ENCODE results near the gene TMEM132D. TPM values are rescaled to one million over a fixed set of nuclear protein-coding genes. Genes with fewer than 3 reads are reported as not detected.

TMEM132D gene
- total RNA-seq, 2 experiments from 2014 or later: not detected

DNA sequence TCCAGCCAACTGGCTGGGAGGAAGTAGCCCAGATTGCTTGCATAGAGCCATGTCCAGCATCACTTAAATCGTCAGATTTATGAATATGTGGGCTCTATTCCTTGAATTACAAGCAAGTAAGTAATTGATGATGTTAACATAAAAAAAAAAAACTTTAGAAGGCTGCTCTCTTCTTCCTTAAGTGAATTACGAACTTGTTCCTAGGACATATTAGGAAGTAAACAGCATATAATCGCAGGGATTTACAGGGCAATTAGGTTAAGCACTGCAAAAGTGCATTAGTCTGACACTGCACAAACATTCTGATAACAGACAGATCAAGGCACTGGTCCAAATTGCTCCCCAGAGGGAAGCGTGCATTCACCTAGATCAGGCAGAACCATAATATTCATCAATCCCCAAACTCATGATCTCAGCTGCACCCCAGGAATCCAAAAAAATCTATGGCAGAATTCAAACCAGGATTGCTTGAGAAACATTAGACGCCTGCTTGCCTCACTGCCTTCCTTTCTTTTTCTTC lies 293.2 kb downstream of the TMEM132D start:
- ChIA-PET CTCF (no interaction called here), POLR2A (no interaction called here)

DNA sequence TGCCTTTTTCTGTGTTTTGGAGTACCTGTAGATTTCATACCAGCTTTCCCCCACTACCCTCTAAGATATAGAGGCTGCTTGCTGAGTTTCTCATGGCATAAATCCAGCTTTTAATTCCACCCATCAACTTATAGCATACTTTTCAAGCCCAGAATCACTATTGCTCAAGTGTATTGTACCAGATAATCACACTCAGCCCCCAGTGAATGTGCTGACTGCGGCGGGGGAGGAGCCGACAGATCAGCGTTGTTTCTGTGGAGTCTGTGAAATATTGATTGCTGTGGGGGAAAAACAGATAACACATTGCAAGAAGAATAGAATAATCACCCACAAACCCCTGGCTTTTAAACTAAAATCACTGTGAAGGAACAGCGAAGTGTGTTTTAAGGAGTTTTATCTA lies 296.1 kb downstream of the TMEM132D start:
- POLR2A ChIA-PET: no interaction called here
- CTCF ChIA-PET: no interaction called here

DNA sequence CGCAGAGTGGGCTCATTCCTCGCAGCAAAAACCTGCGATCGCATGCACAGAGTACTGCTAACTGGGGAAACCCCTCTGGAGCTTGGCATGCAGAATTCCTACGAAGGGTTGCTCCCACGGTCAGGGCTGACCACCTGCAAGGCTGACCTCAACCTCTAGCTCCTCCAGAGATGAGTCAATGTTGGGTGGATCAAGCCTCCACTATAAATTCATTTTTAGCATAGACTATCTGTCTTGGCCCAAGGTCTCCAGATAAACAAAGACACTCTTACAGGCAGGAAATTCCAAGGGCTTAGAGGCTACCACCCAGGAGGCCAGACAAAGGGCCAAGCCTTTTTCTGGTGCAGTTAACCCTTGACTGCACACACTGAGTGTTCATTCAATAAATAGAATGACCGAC lies 296.5 kb downstream of the TMEM132D start:
- POLR2A ChIA-PET: no interaction called here
- CTCF ChIA-PET: no interaction called here

DNA sequence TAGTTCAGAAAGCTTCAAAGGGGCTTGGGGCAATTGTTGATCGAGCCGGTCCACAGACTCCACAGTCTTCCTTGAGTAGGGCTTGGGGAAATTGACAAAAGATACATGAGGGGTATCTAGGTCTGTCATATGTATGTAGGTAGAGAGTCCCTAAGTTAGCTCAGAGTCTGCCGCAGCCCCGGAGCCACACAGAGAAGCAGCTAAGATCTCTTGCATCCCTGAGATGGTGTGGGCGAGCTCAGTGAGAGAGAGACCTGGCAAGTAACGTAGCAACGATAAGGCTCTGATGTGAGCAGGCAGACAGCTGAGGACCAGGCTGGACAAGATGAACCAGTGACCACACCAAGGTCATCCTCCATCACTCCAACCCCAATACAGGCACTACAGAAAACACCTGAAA lies 297.6 kb downstream of the TMEM132D start:
- POLR2A ChIA-PET: no interaction called here
- CTCF ChIA-PET: no interaction called here

DNA sequence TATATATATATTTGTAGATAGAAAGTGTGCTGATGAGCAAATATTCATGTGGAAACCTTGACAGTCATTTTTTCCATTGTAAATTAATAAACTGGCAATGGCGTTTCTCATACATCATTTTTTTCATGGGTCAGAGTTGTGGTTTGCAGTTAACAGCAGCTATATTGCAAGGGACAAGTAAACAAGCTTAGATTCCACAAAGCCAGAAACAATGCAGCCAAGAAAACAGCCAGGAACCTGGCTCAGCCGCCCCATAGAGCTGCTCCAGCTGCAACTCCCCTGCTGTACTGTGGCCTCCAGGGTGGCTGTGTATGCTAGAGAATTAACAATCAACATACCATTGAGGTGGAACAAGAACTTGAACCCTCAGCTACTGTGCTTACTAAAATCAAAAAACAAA lies 298.2 kb downstream of the TMEM132D start:
- CTCF ChIA-PET: no interaction called here

DNA sequence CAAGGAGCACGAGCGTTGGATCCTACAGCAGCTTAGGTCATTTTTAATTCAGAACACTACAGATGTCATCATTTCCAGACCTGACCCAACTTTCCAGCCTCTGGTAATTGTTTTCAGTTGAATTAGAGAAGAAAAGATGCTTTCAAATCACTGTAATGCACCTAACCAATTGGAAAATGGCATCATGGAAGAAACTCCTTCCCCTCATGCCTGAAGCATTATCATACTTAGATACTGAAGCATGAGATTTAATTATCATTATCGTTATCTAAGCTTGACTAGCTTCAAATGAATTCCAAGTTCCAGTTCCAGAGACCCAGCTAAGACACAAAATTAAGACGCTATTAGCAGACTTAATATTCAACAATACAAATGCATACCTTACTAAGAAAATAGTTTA lies 299.3 kb downstream of the TMEM132D start:
- CTCF ChIA-PET: no interaction called here
- POLR2A ChIA-PET: no interaction called here

More for the DNA sequence above, 298.2 kb downstream of the TMEM132D start:
- POLR2A ChIA-PET: no interaction called here

DNA sequence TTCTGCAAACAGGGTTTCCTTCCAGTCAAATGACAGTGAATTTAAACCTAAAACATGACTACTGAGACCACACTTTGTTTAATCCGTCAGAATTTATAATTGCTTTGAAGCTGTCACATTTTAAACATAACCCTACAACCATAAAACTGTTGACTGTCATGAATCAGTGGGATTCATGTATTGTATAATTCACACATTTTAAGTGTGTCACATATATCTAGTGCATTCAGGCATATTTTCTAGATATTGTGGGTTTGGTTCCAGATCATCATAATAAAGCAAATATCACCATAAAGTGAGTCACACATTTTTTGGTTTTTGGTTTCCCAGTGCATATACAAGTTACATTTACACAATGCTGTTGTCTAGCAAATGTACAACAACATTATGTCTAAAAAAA lies 304.4 kb downstream of the TMEM132D start:
- ChIA-PET CTCF (no interaction called here), POLR2A (no interaction called here)

DNA sequence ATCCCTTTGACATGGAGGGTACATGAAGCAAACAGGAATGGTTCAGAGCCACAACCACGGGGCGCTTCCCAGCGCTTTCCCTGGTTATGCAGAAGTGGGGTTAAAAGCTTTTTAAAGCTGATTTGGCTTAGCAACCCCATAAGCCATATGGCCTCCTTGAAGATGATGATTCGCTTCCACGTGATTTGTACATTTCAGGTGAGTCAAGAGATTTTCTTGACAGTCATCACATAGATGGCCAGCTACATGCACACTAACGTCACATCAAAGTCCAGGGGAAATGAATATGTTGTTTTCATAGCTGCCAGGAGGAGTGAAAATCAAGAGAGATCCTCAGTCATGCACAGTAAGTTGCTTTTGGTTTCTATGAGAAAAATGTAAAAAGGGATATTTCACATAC lies 309.7 kb downstream of the TMEM132D start:
- CTCF ChIA-PET: no interaction called here
- POLR2A ChIA-PET: no interaction called here

DNA sequence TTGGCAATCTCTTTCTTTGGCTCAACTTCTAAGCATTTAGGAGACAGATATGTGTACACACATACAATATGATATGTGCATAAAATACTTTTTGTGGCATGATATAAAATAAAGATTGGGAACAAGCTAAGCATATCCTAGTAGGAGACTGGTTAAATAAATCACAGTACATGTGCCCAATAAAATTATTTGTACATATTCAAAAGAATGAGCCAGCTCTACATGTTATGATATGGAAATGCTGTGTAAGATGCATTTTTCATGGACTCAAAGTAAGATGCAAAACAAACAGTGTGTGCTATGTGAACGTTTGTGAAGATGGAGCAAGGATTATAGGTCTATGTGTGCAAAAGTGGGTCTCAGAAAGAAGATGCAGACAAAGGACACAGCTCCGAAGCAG lies 311.4 kb downstream of the TMEM132D start:
- ChIA-PET CTCF (no interaction called here), POLR2A (no interaction called here)

DNA sequence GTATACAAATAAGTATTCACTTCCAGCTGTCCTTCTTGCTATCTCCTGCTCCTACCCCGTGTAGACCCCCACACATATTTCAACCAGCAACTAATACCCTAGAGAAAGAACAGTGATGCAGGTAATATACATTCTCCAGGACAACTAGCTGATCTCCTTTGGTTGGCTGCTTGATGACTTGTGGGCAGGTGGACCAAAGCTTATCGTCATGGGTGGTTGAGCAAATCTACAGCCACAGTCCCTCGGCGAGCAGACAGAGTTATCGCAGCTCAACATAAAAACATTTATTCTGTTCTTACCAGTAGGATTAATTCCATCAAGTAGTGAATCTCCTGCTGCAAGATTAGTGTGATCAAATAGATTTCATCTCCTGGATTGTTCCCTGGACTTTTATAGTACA lies 314.3 kb downstream of the TMEM132D start:
- POLR2A ChIA-PET: no interaction called here
- CTCF ChIA-PET: no interaction called here

DNA sequence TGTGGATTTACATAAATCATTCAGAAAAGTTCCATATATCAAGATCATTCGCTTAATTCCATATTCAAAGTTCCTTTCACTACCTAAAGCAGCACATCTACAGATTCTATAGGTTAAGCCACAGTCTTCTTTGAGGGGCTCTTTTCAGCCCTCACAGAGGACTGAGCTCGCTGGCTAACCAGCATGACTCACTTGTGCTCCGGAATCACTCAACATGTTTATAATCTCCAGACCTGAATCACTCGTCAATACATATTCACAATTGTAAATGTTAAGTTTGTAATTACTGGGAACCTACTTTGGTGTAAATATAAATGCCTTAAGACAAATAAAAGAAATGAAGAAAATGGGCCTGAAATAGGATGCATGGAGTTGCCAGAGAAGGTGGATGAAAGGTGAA lies 315.7 kb downstream of the TMEM132D start:
- ChIA-PET POLR2A (no interaction called here), CTCF (interaction anchor here (0.5 kb wide), 1 partner anchor 52 kb away, joined by 3 read pairs; no protein-coding TSS in a partner anchor)

DNA sequence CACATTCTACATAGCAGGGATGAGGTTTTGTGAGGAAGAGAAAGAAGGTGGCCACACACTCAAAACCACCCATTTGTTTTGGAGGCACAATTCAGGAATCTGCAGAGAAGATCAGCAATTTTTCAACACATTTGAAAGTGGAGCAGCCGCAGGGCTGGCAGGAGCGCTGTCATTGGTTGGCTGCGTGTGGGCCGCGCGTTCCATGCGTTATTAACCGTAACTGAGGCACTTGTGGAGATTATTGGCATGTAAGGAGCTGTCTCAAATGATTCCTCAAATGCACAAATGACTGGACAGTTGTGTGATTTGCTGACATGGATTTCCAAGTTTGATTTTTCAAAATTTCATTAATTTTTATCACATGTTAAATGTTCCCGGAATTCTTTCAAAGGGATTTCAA lies 318.5 kb downstream of the TMEM132D start:
- POLR2A ChIA-PET: no interaction called here
- CTCF ChIA-PET: no interaction called here

DNA sequence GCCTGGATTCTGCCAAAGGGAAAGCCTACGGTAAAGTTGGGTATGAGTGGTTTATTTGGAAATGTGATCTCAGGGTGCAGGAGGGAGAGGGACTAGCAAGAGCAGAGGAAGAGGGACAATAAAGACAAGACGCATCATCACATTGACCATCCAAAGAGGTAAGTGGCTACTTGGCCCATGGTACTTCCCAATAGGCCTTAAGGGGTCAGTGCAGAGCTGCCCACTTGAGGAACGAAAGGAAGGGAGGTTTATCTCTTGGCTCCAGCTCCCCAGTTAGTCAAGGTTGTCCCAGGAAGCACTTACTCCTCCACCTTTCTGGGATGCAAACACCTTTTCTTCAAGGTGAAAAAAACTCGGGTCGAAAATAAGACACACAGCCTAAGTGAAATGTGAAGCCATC lies 323.9 kb downstream of the TMEM132D start:
- CTCF ChIA-PET: no interaction called here
- POLR2A ChIA-PET: no interaction called here

DNA sequence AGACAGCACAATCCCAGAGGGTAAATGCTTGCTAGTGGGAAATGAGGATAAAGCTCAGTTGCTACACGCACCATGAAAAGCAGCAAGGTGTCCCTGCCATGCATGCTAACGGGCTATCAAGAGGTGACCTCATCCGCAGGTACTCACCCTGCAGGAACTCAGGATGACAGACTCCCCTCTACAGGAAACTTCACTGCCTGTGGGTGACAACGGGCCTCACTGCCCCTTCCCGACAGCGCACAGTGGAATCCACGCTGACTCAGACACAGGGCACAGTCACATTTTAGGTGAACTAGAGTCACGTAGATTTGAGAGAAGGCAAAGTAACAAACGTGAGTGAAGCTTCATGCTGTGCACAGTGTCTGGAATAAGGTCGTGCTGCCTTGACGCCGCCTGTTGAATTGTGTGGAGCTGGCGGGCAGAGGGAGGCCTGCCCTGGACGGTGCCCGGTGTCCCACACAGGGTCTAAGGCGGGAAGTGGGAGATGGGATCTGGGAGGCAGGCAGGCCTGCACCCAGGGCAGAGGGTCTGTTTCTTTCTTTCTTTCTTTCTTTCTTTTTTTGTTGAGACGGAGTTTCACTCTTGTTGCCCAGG lies 331.8 kb downstream of the TMEM132D start:
- POLR2A ChIA-PET: no interaction called here
- CTCF ChIA-PET: no interaction called here

DNA sequence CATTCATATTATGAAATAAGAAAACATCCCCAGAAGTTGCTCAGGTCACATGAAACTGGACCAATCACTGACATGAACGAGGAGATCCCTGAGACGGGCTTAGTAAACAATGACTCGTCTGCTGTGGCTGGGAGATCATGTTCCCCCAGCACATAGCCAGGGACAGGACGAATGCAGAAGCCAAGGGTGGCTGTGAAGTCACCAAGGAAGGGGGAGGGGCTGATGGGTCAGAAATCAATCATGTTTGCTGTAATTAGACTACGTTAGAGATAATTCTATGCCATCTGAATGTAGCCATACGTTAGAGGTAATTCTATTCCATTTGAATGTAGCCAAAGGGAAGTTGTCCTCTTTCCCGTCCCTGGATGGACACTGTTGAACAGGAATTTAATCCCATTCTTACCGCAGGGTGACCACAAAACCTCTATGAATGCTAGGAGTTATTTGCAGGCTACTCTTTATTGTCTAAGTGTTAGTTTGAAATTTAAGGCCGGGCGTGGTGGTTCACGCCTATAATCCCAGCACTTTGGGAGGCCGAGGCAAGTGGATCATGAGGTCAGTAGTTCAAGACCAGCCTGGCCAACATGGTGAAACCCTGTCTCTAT lies 332.9 kb downstream of the TMEM132D start:
- CTCF ChIA-PET: no interaction called here
- POLR2A ChIA-PET: no interaction called here

DNA sequence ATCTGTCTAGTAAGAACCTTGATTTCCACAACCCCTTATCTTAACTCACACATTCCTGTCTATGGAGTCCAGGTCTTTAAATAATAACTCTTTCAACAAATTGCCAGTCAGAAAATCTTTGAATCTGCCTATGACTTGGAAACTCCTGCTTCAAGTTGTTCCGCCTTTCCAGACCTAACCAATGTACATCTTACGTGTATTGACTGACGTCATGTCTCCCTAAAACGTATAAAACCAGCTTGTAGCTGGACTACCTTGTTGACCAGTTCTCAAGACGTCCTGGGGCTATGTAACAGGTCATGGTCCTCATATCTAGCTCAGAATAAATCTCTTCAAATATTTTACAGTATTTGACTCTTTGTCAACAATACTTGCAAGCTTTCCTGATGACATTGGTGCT lies 337.0 kb downstream of the TMEM132D start:
- ChIA-PET POLR2A (no interaction called here), CTCF (no interaction called here)

DNA sequence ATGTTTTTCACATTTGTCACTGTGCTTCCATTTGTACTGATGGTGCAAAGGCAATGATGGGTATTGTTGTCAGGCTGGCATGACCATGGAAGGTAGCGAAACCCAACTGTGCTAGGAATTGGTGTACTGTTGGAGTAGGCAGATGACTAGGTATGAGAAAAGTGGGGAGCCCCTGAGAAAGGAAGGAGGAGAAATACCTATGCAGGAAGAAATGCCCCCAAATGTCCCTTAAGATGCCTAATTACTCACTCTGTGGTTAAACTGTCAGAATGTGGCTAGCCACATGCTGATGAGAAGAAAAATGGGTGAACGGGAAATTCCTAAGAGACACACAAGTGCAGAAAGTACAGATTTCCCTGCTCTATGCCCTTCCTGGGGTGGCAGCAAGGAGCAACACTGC lies 339.1 kb downstream of the TMEM132D start:
- POLR2A ChIA-PET: no interaction called here
- CTCF ChIA-PET: no interaction called here

DNA sequence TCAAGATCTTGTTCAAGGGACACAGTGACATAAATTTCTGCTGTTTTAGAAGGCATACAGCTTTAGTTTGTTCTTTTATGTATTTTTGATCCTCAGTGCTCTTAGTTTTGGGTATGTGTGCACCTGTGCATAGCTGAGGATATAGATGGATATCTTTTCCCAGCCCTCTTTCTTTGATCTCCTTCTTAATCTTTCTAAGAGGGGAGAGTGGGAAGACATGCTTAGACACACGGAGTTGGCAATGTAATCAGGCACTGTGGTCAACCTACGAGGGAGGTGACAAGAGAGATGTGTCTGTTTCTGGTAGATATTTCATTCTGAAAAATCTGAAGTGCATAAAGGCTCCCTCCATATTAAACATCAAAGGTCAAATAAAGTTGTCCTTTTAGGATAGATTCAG lies 340.6 kb downstream of the TMEM132D start:
- ChIA-PET CTCF (no interaction called here), POLR2A (no interaction called here)

DNA sequence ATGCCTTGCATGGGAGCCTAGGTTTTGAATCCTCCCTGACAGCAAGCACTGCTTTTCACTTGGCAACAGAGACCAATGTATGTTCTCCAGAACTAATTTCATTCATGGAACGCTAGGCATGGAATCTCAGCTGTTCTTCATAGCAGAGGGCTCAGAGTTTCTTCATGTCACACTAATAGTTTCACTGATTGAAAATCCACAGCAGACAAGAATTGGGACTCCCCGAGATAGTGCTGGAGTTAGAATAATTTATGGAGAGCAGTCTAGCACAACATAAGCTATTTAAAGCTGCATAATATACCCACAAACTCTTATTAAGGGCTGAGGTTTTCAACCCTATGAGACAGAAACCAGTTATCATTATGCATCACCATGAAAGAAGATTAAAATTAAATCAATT lies 342.5 kb downstream of the TMEM132D start:
- ChIA-PET POLR2A (no interaction called here), CTCF (no interaction called here)

DNA sequence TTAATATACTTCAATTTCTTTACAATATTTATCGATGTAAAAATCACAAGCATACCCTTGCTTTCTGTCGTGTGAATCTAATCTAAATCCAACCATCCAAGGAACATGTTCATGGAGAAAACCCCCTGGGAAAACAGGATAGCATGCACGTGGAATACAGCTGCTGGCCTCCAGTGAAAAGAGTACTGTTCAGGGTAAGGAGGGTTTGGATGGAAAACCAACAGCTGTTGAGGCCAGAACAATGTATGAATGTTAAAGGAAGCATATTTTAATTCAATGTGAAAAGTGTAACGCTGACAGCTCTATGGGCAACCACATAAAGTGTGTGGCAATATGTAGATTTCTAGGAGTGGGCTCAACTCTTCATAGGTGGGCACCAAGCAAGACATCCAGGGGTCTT lies 344.0 kb downstream of the TMEM132D start:
- CTCF ChIA-PET: no interaction called here
- POLR2A ChIA-PET: no interaction called here

DNA sequence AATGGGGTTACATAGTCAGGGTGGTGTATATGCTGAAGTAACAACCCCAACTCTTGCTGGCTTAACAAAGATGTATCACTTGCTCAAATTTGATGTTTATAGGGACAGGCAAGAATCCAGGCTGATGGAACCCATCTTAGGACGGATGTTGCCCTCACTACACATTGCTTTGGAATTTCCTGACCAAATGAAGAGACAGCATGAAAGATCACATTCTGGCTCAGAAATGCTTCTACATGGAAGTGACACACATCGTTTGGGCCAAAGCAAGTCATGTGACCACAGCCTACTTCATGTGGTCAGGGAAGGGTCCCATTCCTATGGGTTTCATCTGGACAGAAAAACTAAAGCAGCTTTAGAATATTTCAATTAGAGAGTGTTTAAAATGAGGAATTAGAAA lies 345.8 kb downstream of the TMEM132D start:
- POLR2A ChIA-PET: no interaction called here
- CTCF ChIA-PET: no interaction called here

DNA sequence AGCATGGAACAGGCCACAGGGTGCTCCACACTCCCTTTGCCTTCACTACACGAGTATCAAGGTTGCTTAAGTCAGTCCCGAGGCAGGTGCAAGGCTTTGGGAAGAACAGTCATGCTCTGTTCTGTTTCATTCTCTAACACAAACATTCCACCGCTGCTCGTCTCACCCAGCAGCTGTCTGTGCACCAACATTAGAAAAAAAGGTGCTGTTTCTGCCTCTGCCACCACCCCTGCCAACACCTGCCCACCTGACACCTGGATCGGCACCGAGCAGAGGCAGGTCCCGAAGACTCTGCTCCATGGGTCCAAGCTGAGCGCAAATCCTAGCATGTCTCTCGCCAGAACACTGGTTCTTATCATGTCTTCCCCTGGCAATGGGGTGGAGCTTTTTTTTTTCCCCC lies 347.7 kb downstream of the TMEM132D start:
- ChIA-PET POLR2A (no interaction called here), CTCF (no interaction called here)

Measured in activated CD8-positive, alpha-beta memory T cell treated with anti-CD3 and anti-CD28 coated beads for 36 hours (primary cell).